Left kidney (tissue), 2 donors: ENCODE results near the gene PRKCZ. TPM values are rescaled to one million over a fixed set of nuclear protein-coding genes. Genes with fewer than 3 reads are reported as not detected.
A peak's percentile ranks its signal among the peaks of the same experiment; 100 is the strongest.

Experiments used
- DNase-seq: peaks from one replicate; pipeline ENCODE4 v3.0.0-alpha.2; 2013
- polyA plus RNA-seq: library from polyadenylated mRNA; unstranded; fragments of 120-200 nt; gene quantifications from one replicate; pipeline ENCODE4 v1.2.1, GENCODE V29; 2013; ENCODE audit not compliant: insufficient read length

Gene PRKCZ
- polyA plus RNA-seq, 1 donor: 29.7 TPM

GRCh38 chr1:2193514-2194281 is 143.5 kb downstream of the PRKCZ start:
- DNase-seq: no peak

GRCh38 chr1:2194319-2194897 is 144.2 kb downstream of the PRKCZ start, which contains the start of gene FAAP20:
Gene FAAP20, minus strand, starts transcription at chr1:2194772. Its CDS starts 23 bp downstream, at chr1:2194749.
- no peak for DNase-seq

- DNase-seq: peak; percentile 79
Observed at GRCh38 chr1:2194898-2195673, 144.9 kb downstream of the PRKCZ start.

- DNase-seq: no peak
Observed at GRCh38 chr1:2195785-2196184, 145.6 kb downstream of the PRKCZ start.

GRCh38 chr1:2196901-2197638 is 146.9 kb downstream of the PRKCZ start:
- no peak for DNase-seq

- DNase-seq: no peak
Observed at GRCh38 chr1:2197707-2198165, 147.5 kb downstream of the PRKCZ start.

GRCh38 chr1:2198571-2198970 is 148.4 kb downstream of the PRKCZ start:
- no peak for DNase-seq

GRCh38 chr1:2199042-2199810 is 149.0 kb downstream of the PRKCZ start:
- DNase-seq: peak; percentile 84

- DNase-seq: no peak
Observed at GRCh38 chr1:2200308-2200943, 150.2 kb downstream of the PRKCZ start.

- no peak for DNase-seq
Observed at GRCh38 chr1:2201062-2201461, 150.9 kb downstream of the PRKCZ start.

- no peak for DNase-seq
Observed at GRCh38 chr1:2202008-2202575, 151.9 kb downstream of the PRKCZ start.

- DNase-seq: no peak
Observed at GRCh38 chr1:2202843-2203601, 152.8 kb downstream of the PRKCZ start.

- no peak for DNase-seq
Observed at GRCh38 chr1:2203671-2204414, 153.6 kb downstream of the PRKCZ start.

- DNase-seq: peak; percentile 78
Observed at GRCh38 chr1:2204415-2205190, 154.4 kb downstream of the PRKCZ start.

- peak; percentile 89 for DNase-seq
Observed at GRCh38 chr1:2205191-2205952, 155.2 kb downstream of the PRKCZ start.

- DNase-seq: no peak
Observed at GRCh38 chr1:2206813-2207487, 156.7 kb downstream of the PRKCZ start.
